NOMO-1 (cell line): Measurements from ENCODE around the gene PCGF1.
A peak's percentile ranks its signal among the peaks of the same experiment; 100 is the strongest.

ENCODE experiments used
- DNase-seq, 2 experiments: peaks; one replicate each; lab custom pipeline; 2025; ENCODE audit not compliant: unreplicated experiment in 2 of 2; lab: John Stamatoyannopoulos, UW

The PCGF1 gene

GRCh38 chr2:74515981-74516633 is 8.6 kb upstream of the PCGF1 start:
- DNase-seq = no peak

DNA sequence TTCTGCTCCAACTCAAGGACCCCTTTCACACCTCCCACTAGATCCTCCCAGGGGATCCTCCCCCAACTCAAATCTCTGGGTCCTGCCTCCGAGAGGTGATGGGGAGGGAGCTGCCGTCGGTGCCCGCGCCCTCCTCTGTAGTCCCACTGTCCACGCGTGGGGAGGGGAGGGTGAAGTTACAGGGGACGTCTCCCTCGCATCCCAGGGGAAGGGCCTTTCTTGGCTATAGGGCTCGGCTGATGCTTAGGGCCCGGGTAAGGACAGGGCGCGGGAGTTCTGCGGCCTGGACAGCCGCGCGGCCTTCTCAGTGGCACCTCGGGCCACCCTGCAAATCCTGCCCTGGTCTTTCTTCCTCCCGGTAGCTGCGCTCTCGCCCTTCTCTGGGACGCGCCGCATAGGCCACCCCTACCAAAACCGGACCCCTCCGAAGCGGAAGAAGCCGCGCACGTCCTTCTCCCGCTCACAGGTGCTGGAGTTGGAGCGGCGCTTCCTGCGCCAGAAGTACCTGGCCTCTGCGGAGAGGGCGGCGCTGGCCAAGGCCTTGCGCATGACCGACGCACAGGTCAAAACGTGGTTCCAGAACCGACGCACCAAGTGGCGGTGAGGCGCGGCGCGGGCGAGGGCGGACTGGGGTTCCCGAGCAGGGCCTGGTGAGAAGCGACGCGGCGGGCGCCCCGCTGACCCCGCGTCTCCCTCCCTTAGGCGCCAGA is 7.9 kb upstream of the PCGF1 start:
- DNase-seq = no peak

DNA sequence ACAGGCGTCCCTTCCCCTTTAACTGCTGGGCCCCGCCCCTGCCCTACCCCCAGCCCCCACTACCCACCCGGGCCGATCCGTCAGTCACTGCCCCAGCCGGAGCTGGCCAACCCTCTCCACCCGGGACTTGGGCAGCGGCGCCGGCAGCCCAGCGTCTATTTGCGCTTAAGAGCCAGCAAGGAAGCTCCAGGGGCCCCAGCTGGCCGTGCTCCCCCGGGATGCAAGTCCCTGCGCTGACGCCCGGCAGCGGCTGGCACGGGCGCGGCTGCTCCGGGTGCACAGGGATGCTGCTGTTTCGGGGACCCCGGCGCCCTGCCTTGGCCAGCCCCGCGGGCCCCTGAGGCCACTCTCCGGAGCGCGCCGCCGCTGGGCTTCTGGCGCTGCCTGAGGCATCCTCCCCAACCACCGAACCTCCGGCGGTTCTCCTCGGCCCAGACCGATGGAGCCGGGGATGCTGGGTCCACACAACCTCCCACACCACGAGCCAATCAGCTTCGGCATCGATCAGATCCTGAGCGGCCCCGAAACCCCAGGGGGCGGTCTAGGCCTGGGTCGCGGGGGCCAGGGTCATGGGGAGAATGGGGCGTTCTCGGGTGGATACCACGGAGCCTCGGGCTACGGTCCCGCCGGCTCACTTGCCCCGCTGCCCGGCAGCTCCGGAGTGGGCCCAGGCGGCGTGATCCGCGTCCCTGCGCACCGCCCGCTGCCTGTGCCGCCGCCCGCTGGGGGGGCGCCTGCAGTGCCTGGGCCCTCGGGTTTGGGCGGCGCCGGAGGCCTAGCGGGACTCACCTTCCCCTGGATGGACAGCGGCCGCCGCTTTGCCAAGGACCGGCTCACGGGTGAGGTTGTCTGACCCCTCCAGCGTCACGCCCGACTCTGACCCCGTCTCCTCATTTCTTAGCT is 7.1 kb upstream of the PCGF1 start, which contains the start of gene TLX2:
TSS of gene TLX2 (plus strand) at position 83 of the 903 bp plus-strand sequence. CDS start at position 440, 357 bp downstream.
- DNase-seq = no peak

- no peak for DNase-seq
Observed at GRCh38 chr2:74513605-74514367, 6.3 kb upstream of the PCGF1 start.

DNA sequence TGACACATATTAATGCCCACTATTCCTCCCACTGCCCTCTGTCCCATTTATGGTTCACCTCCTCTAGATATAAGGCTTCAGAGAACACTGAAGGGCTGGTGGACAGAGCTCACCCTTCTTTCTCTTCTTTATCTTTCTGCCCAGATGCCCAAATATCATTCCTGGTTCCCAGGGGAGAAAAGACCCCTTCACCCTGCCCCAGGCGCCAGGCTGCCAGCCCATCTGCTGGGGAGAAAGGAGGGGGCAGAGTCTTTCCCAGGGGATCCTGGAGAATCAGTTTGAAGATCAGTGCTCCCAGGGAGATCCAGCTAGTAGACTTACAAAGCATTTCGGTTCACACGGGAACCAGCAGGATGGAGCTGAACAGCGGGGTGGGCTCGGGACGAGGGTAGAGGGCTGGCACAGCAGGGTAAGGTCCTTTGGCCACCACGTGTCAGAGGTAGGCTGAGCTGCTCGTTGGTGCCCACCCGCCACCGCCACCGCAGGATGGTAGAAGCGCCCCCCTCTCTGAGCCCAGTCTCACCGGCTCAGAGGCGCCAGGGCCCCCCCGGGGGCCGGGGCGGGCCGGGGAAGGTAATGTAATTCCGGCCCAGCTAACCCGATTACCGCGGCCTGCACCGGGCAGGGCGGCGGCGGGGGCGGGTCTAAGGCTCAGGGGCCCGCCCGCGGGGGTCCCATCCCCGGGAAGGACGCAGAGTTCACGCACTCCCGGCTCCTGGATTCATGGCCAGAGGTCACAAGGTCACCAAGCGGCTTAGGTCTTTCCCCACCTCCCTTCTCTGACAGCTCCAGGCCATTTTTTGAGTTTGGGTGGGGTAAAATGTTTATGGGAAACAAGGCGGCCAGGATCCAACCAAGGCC is 5.5 kb upstream of the PCGF1 start:
- DNase-seq = no peak

DNA sequence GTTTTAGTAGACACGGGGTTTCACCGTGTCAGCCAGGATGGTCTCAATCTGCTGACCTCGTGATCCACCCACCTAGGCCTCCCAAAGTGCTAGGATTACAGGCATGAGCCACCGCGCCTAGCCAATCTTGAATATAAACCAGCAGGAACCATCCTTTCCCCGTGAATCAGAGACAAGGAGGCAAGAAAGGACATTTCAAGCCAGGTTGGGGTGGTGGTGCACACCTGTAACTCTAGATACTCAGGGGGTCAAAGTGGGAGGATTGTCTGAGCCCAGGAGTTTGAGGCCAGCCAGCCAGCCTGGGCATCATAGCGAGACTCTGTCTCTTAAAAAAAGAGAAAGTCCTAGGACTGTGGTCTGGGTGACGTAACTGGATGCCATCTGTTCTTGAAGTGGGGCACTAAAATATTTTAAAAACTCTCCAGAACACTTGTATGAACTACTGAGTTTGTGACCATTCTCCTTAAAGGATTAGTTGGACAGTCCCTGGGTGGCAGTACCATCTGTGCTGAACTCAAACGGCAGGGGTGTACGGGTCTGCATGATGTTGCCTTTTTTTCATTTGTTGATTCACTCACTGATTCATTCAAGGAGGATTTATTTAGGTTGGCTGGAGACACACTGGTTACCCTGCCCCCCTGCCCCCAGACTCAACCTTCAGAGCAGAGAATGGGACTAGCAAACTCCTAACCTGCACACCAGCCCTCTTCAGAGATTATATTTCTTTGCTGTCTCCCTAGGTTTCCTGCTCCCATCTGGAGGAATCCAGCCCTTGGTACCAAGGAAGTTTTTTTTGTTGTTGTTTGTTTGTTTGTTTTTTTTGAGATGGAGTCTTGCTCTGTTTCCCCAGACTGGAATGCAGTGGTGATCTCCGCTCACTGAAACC is 3.9 kb upstream of the PCGF1 start:
- no peak for DNase-seq

DNA sequence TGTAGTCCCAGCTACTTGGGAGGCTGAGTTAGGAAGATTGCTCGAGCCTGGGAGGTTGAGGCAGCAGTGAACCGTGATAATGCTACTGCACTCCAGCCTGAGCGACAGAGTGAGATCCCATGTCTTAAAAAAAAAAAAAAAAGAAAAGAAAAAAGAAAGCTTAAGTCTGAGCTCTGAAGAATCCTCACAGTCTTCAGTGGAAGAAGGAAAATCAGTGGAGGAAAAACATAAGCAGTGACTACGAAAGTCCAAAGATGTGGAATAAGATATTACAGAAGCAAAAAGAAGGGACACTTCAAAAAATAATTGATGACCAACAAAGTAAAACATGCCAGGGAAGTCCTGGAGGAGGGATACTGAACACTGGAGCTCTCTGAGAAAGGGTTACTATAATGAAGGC is 2.8 kb upstream of the PCGF1 start:
- no peak for DNase-seq

DNA sequence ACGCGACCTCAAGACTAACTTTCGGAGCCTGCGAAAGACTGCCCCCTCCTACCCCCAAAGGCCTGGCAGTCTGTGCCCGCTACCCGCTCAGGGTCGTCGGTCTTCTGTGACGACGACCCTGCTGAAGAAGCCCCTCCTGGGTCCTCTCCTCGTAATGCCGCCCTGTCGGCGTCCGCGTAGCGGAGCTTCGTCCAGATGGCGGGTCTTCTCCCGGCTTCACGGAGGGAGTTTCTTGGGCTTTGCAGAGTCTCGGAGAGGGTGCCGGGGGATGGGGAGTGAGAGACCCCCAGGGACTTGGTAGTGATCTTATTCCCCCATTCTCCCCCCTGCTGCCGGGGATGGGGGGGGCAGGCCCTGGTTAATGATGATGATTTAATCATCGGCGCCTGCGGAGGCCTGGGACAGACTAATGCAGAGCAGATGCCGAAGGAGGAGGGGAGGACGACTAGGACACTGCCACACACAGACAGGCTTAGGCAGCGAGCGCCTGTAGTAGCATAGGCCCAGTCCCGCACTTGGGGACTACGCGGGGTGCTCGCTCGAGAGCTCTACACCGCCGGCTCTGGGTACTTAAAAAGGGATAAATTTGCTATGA is 528 bp upstream of the PCGF1 start:
- peak in 1 of 2 experiments; percentile 19 for DNase-seq

- no peak for DNase-seq
Observed at GRCh38 chr2:74505448-74506246, 1.8 kb downstream of the PCGF1 start.

DNA sequence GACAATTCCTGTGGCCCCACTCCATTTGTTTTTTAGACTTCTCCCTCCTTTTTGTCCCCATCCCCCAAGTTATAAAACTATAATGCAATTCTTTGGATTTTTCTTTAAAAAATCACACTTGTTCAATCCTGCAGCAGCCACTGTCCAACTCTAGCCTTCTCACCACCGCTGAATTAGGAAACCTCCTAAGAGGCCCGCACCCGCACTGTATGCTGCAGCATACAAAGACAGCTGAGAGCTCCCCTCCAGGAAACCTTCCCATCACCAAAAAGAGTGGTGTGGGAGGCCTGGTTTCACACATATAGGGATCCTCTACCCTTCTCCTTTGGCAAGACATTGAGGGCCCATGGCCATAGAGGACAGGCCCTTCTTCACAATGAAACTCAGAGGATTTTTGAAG is 2.9 kb downstream of the PCGF1 start:
- no peak for DNase-seq

DNA sequence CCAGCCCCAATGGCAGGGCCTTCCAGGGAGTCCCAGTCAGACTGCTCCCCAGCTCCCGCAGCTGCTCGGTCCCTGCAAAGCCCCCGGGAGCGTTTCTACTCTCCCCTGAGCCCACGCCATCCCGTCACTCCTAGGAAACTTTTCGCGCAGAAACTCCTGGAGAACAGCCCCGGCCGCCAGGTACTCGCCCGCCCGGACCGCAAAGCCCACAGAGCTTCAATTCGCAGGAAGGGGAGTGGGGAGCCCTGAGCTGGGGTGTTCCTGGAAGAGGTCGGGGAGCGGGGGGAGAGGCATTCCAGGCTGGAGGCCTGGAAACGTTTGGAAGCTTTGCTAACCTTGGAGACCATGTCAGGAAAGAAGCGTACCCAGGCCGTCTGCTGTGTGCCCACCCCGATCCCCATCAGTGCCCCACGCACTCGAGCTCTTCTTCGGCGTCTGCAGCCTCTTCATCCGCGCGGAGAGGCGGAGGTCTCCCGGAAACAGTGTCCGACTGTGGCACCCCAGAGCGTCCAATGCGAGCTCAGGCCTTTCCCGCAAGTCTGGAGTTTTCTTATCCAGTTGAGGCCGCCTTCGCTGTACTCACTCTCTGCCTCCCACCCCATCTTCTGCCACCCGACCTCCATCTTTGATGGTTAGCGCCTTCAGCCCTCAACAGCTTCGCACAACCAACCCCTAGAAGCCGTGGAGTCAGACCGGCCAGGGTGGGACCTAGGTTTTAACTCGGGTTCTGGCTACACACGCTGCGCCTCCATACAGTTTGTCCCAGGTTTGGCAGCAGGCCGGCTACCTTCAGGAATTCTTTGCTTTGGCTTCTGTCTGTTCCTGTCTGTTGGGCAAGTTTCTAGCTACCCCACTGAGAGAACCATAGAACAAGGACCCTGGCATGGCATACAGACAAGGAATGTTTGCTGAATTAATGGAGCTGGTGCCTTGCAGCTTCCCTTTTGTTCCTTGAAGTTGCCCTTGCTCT is 3.7 kb downstream of the PCGF1 start:
- DNase-seq = no peak

GRCh38 chr2:74502720-74503505 is 4.6 kb downstream of the PCGF1 start:
- peak; percentile 64 to 81 for DNase-seq

DNA sequence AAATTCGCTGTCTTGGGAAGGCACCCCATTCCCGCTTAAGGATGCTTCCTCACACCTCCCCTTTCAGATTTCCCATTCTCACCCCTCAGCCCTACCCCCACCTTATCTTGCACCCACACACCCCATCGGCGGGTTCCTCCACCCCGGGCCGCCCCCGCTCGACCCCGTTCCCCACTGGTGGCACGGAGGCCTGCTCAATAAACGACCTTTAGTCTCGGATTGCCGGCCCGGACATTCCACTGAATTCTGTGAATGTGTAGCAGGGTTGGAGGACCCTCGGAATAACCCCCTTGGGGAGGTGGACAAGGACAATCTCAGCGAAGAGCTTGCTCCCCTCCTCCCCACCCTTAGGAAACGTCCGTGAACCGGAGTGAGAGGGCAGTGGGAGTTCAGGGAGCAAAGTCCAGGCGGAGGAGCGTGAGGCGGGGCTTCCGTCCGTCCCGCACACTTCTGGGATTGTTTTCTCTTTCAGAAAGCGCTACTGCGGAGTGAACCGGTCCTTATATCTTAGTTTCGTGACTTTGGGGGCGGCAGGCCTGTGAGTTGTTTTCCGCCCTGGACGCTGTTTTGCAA is 5.3 kb downstream of the PCGF1 start:
- peak; percentile 33 for DNase-seq

GRCh38 chr2:74501335-74502071 is 6.0 kb downstream of the PCGF1 start:
- no peak for DNase-seq

- DNase-seq = no peak
Observed at GRCh38 chr2:74500578-74500946, 6.9 kb downstream of the PCGF1 start.
